Esophagus squamous epithelium (tissue), 5 donors: ENCODE data around the gene CCNE1. TPM values are rescaled to one million over a fixed set of nuclear protein-coding genes. Genes with fewer than 3 reads are reported as not detected.

ENCODE experiments used
- DNase-seq: peaks from one replicate; lab custom pipeline; 2025; lab: John Stamatoyannopoulos, UW
- H3K27ac ChIP-seq, 4 donors: fragments of 200-600 bp; sonication (generic); one replicate each; pipeline ENCODE4 v1.5.1; 2016 to 2019; ENCODE audit warnings: mild to moderate bottlenecking in 1 of 4
- H3K27me3 ChIP-seq, 4 donors: fragments of 200-600 bp; sonication (generic); 1 replicate in 3 of 4; 2 replicates in 1 of 4; pipeline versions ENCODE4 v1.5.1 to v1.6.0; 2017 to 2021; ENCODE audit warnings: antibody characterized with exemption in 1 of 4
- H3K36me3 ChIP-seq, 3 donors: fragments of 200-600 bp; sonication (generic); one replicate each; pipeline ENCODE4 v1.5.1; 2016 to 2019
- H3K4me1 ChIP-seq, 3 donors: fragments of 200-600 bp; sonication (generic); one replicate each; pipeline ENCODE4 v1.5.1; 2017 to 2019
- H3K4me3 ChIP-seq, 4 donors: fragments of 200-600 bp; sonication (generic); 1 replicate in 3 of 4; 2 replicates in 1 of 4; pipeline ENCODE4 v1.5.1; 2016 to 2019; ENCODE audit warnings: mild to moderate bottlenecking in 2 of 4, moderate library complexity in 1 of 4
- H3K9me3 ChIP-seq, 3 donors: fragments of 200-600 bp; sonication (generic); one replicate each; pipeline ENCODE4 v1.5.1; 2016 to 2019
- POLR2A ChIP-seq, 4 donors: fragments of 450-650 bp; IDR thresholded peaks; one replicate each; pipeline ENCODE4 v1.6.1; 2017; ENCODE audit warnings: antibody characterized with exemption in 4 of 4, mild to moderate bottlenecking in 4 of 4, moderate library complexity in 3 of 4
- WGBS, 2 donors: methylation state at CpG; one replicate each; pipeline ENCODE4 v1.1.5; 2018; 5-methylcytosine and 5-hydroxymethylcytosine counted together
- intact Hi-C: fragments of 100-400 bp; cut with DNase I; formaldehyde crosslinking; loops from one replicate; pipeline ENCODE4 v1.15.0; 2022
- total RNA-seq, 4 donors: library from RNA; depleted of rRNA; stranded (reverse); fragments of >200 nt; gene quantifications; one replicate each; pipeline ENCODE4 v1.1.0, GENCODE V29; 2016
- TF ChIP-seq, protein P1 (sequence below), 6 experiments: fragments of 450-650 bp in 4 of 6; fragments of 200-600 bp in 2 of 6; sonication (generic) in 2 of 6; IDR thresholded peaks; one replicate each; pipeline ENCODE4 v1.5.1; 2016 to 2019; ENCODE audit warnings: antibody characterized with exemption in 6 of 6, mild to moderate bottlenecking in 4 of 6, moderate library complexity in 4 of 6
- donor health status: DM: yes; HTN: yes; CAD: no.

CCNE1 gene
- total RNA-seq, 4 donors from 2014 or later, result 3.2 to 9.4 (median 5.4) TPM

DNA sequence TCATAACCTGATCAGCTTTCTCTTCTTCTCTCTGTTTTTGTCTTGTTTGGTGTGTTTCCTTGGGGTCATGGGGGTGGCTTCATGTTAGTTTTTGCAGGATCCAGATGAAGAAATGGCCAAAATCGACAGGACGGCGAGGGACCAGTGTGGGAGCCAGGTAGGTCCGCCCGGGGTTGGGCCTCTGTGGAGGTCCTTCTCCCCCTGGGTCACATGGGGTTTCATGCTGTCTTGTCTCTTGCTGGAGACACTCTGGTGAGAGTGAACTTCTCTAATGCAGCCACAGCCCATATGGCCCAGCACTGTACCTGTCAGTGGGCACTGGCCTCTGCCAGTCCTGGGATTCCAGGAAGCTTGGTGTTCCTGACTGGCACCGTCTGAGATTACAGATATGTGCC lies 1.1 kb downstream of the CCNE1 start:
- no peaks in the 10 kb centered on the region for H3K36me3 ChIP-seq
- H3K4me3 ChIP-seq, result peak overlapping the region; percentile 49 to 81 (median 64)
- intact Hi-C loops, result no loop called here
- H3K9me3 ChIP-seq, result no peaks in the 10 kb centered on the region
- WGBS, 2 donors, result 77 to 89% methylated on average over 3 to 4 of the region's 6 CpGs
- no peak overlapping the region for H3K27ac ChIP-seq
- TF ChIP-seq POLR2A (IDR thresholded peaks at IDR 0.05), result no peak
- TF ChIP-seq, protein P1, sequence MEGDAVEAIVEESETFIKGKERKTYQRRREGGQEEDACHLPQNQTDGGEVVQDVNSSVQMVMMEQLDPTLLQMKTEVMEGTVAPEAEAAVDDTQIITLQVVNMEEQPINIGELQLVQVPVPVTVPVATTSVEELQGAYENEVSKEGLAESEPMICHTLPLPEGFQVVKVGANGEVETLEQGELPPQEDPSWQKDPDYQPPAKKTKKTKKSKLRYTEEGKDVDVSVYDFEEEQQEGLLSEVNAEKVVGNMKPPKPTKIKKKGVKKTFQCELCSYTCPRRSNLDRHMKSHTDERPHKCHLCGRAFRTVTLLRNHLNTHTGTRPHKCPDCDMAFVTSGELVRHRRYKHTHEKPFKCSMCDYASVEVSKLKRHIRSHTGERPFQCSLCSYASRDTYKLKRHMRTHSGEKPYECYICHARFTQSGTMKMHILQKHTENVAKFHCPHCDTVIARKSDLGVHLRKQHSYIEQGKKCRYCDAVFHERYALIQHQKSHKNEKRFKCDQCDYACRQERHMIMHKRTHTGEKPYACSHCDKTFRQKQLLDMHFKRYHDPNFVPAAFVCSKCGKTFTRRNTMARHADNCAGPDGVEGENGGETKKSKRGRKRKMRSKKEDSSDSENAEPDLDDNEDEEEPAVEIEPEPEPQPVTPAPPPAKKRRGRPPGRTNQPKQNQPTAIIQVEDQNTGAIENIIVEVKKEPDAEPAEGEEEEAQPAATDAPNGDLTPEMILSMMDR (IDR thresholded peaks at IDR 0.05), result no peak
- H3K4me1 ChIP-seq, result peaks cover 4 to 20% (median 5%) of the 10 kb centered on the region in 3 donors
- H3K27me3 ChIP-seq, result no peaks in the 10 kb centered on the region
- no peak for DNase-seq

DNA sequence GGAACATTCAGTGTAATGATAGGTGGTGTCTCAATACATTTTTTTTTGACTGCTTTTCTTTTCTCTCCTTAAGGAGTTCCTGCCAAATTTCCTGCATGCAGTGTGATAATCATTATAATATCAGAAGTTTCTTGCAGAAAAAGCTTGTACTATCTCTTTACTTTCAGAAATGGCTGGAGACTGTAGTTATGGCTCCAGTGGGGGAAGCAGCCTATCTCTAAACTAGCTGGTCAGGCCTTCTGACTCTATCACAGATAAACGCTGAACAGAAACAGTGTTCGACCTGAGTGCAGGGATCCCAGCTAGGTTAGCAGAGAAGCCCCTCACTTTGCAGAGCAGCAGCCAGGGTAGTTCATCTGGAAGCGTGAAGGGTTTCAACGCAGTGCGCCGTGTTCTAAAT lies 1.9 kb downstream of the CCNE1 start:
- no peak for DNase-seq
- Histone ChIP-seq H3K4me1 (peaks cover 4 to 20% (median 5%) of the 10 kb centered on the region in 3 donors), H3K36me3 (peaks cover 0 to 2% (median 0%) of the 10 kb centered on the region in 3 donors), H3K27me3 (no peaks in the 10 kb centered on the region), H3K27ac (no peak overlapping the region), H3K4me3 (no peak overlapping the region), H3K9me3 (no peaks in the 10 kb centered on the region)
- intact Hi-C loops, result no loop called here
- 93 to 100% methylated on average over 3 to 6 of the region's 6 CpGs for WGBS, 2 donors
- TF ChIP-seq, protein P1 (IDR thresholded peaks at IDR 0.05), result no peak
- no peak for TF ChIP-seq POLR2A (IDR thresholded peaks at IDR 0.05)

DNA sequence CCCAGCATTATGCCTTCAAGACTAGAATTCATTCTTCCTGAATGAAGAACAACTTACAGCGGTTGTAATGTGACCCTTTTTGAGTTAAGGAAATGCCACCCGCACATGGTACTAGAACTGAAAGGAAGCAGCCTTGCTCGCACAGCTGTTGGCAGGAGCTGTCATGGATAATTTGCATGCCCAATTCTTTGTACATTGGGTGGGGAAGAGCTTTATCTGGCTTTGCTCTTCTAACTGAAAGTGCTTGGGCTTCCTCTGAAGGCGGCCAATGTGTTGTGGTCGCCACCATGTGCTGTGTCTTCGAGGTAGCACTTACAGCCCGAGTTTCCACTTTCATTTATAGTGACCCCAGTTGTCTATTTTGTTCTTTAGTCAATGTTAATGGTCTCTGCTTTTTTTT lies 3.4 kb downstream of the CCNE1 start:
- no peak for DNase-seq
- TF ChIP-seq, protein P1 (IDR thresholded peaks at IDR 0.05), result no peak
- WGBS, 2 donors, result 77 to 87% methylated on average over 4 to 7 of the region's 7 CpGs
- Histone ChIP-seq H3K4me3 (no peak overlapping the region), H3K27ac (no peak overlapping the region), H3K9me3 (no peaks in the 10 kb centered on the region), H3K27me3 (no peaks in the 10 kb centered on the region), H3K4me1 (peaks cover 4 to 20% (median 5%) of the 10 kb centered on the region in 3 donors), H3K36me3 (peaks cover 0 to 12% (median 0%) of the 10 kb centered on the region in 3 donors)
- intact Hi-C loops, result no loop called here

DNA sequence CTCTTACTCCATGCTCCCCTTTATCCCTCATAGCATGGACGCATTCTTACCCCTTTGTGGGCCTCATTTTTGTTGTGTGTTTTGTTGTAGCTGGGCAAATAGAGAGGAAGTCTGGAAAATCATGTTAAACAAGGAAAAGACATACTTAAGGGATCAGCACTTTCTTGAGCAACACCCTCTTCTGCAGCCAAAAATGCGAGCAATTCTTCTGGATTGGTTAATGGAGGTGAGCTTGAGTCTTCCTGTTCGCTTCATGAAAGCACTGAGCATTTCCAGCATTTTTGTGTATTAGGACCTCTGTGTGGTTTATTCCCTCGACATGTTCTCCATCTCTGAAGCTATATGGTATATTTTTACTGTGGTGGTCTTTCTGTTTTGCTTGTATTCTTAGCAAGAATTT lies 5.5 kb downstream of the CCNE1 start:
- Histone ChIP-seq H3K36me3 (peaks cover 0 to 25% (median 0%) of the 10 kb centered on the region in 3 donors), H3K9me3 (no peaks in the 10 kb centered on the region), H3K4me3 (no peak overlapping the region), H3K27ac (no peak overlapping the region), H3K4me1 (peaks cover 0 to 7% (median 0%) of the 10 kb centered on the region in 3 donors), H3K27me3 (no peaks in the 10 kb centered on the region)
- no peak for TF ChIP-seq POLR2A (IDR thresholded peaks at IDR 0.05)
- TF ChIP-seq, protein P1 (IDR thresholded peaks at IDR 0.05), result no peak
- intact Hi-C loops, result no loop called here
- 82 to 83% methylated on average over 4 of the region's 4 CpGs for WGBS, 2 donors
- no peak for DNase-seq

DNA sequence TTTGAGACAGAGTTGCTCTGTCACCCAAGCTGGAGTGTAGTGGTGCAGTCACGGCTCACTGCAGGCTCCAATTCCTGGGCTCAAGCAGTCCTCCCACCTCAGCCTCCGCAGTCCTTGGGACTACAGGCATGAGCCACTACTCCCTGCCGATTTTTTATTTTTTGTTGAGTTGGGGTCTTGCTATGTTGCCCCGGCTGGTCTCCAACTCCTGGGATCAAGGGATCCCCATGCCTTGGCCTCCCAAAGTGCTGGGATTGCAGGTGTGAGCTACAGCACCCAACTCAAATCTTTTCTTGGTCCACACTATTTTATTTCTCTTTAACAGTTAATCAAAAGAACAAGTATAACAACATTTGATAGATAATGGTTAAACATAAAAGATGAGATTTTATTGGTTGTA lies 7.5 kb downstream of the CCNE1 start:
- no peak for DNase-seq
- TF ChIP-seq, protein P1 (IDR thresholded peaks at IDR 0.05), result no peak
- TF ChIP-seq POLR2A (IDR thresholded peaks at IDR 0.05), result no peak
- Histone ChIP-seq H3K27me3 (no peaks in the 10 kb centered on the region), H3K4me3 (no peak overlapping the region), H3K4me1 (no peaks in the 10 kb centered on the region), H3K9me3 (no peaks in the 10 kb centered on the region), H3K36me3 (peaks cover 0 to 41% (median 0%) of the 10 kb centered on the region in 3 donors), H3K27ac (no peak overlapping the region)
- 98% methylated on average over 4 of the region's 4 CpGs for WGBS, 2 donors
- intact Hi-C loops, result no loop called here
